ENCODE measurements around the gene MRPS25.

DNA sequence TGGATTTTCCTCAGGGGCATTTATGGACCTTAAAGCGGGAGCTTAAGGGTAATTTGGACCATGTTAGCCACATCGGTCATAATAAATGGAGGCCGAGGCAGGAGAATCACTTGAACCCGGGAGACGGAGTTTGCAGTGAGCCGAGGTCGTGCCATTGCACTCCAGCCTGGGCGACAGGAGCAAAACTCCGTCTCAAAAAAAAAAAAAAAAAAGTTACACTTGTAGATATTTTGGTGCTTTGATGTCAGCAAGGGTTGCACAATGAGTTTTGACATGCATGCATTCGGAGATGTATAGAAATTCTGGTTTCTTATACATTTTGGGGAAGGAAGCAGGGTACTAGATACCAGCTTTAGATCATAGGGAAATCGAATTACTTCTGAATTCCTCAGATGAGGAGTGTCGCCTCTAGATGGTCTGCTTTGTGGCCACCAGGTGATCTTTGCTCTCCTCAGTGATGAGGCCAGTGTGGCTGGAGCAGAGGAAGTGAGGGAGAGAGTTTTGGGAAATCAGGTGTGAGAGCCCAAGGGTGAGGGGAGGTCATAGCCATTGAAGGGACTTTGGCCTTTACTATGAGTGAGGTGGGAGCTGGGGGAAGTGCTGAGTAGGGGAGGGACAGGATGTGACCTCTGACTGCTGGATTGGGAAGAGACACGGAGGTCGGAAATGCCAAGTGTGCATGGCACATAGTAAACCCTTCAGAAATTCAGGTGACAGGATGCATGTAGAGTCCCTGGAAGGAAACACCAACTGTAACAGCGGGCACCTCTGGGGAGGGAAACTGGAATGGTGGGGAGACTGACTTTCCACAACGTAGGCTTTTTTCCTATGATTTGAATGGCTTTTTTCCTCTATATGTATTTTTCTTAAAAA, 42.2 kb upstream of the MRPS25 start:
- TF ChIP-seq, protein P1, sequence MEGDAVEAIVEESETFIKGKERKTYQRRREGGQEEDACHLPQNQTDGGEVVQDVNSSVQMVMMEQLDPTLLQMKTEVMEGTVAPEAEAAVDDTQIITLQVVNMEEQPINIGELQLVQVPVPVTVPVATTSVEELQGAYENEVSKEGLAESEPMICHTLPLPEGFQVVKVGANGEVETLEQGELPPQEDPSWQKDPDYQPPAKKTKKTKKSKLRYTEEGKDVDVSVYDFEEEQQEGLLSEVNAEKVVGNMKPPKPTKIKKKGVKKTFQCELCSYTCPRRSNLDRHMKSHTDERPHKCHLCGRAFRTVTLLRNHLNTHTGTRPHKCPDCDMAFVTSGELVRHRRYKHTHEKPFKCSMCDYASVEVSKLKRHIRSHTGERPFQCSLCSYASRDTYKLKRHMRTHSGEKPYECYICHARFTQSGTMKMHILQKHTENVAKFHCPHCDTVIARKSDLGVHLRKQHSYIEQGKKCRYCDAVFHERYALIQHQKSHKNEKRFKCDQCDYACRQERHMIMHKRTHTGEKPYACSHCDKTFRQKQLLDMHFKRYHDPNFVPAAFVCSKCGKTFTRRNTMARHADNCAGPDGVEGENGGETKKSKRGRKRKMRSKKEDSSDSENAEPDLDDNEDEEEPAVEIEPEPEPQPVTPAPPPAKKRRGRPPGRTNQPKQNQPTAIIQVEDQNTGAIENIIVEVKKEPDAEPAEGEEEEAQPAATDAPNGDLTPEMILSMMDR (optimal IDR thresholded peaks at IDR 0.05 in 1 of 3, IDR thresholded peaks at IDR 0.05 in 1 of 3, conservative IDR thresholded peaks at IDR 0.05 in 1 of 3; ENCODE audit: extremely low read depth in 1 of 3, insufficient read depth in 2 of 3, low read length in 3 of 3), result no peak
- TF ChIP-seq EZH2 (IDR thresholded peaks at IDR 0.05; ENCODE audit: low read length), result no peak

Measured in keratinocyte (primary cell).